Left renal pelvis (tissue), 4 donors: Measurements from ENCODE around the gene CNOT11. TPM values are rescaled to one million over a fixed set of nuclear protein-coding genes. Genes with fewer than 3 reads are reported as not detected.
"Not testable (repeated sequence)": the region's sequence is repeated elsewhere in the genome, so short reads cannot be mapped to it uniquely, and the experiment has no call there.

Experiments
- DNase-seq, 4 donors: peaks; one replicate each; pipeline ENCODE4 v3.0.0-alpha.2; 2013; ENCODE audit warnings: low read depth in 4 of 4, low spot score in 3 of 4
- polyA plus RNA-seq, 4 donors: library from polyadenylated mRNA; unstranded; fragments of 120-200 nt; gene quantifications; one replicate each; pipeline ENCODE4 v1.2.1, GENCODE V29; 2013; ENCODE audit not compliant: insufficient read length in 4 of 4

The CNOT11 gene
- polyA plus RNA-seq, 4 donors: 36.3 to 61.6 (median 57.6) TPM

DNA sequence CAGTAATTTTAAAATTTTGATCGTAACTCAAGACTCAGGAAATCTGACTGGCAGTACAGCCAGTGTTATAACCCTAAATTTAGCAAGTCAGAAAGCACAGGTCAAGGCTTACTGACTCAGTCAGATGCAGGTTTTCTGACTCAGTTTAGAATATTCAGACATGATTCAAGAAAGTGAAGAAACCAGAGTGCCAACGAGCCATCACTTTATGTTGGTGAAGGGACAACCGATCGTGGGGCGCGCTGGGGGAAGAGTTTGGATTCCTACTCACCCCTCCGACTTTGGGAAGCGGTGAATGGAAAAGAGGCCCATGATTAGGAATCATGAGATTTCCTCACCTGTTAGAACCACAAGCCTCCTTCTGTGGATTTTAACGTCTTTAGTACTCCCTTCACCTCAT lies 54.8 kb downstream of the CNOT11 start:
- DNase-seq: no peak

DNA sequence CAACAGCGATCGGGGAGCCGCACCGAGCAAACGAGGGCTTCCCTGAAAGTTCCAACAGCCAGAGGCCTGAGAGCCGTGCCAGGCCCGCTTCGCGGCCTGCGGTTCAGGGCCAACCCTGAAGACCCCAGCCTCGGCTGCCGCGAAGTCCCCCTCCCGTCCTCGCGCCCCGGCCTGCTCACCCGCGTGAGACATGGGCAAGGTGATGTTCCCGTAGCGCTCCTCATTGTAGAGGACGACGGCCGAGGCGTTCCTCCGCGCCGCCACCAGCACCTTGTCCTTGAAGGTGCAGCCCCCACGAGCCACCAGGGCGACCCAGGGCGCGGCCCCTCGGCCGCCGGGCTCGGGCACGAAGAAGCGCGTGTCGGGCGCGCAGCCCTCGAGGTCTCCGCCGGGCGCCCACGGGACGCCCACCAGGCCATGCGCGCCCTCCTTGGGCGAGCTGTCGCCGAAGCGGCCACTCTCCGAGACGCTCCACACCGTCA lies 55.3 kb downstream of the CNOT11 start:
- DNase-seq: no peak

DNA sequence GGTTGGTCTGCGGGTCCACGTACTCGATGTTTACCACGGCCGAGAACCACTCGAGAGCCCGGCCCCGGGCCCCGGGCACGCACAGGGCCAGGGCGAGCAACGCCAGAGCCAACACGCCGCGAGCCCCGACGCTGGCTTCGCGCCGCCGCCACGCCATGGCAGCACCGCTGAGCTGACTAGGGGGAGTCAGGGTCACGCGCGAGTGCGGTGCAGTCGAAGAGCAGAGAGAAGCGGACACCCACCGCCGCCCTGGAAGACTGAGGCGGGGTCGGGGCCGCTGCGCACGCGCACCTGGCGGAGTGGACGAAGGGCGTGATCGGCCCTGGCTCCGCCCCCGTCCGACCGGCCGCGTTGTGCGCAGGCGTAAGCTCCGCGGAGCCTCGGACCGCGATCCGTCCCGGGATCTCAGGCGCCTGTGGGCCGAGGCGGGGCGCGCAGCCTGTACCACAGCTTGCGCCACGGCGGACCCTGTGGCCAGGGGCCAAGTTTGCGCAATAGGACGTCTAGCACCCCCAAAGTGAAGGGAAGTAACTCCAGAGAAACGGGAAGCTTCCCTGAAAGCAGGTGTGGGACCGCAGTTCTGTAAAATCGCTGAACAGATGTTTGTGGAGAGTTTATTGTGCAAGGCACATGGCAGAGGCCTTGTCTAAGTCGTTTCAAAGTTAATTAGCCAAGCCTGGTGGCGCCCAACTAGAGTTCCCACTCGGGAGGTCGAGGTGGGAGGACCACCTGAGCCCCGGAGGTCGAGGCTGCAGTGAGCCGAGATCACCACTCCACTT lies 55.9 kb downstream of the CNOT11 start, which contains the start of gene RNF149:
TSS of gene RNF149 (minus strand) at position 270 of the 779 bp plus-strand sequence. CDS start at position 157, 113 bp downstream.
- DNase-seq: peak; percentile 81 to 86 (median 84)

- no peak for DNase-seq
These were observed 57.6 kb downstream of the CNOT11 start for GRCh38 chr2:101310090-101310833.

- DNase-seq: no peak
These were observed 58.4 kb downstream of the CNOT11 start for GRCh38 chr2:101310834-101311695.

- no peak for DNase-seq
These were observed 59.0 kb downstream of the CNOT11 start for GRCh38 chr2:101311696-101312017.

- DNase-seq: not testable (repeated sequence)
These were observed 63.9 kb downstream of the CNOT11 start for GRCh38 chr2:101316568-101316967.

Other genes starting within 250 kb of the CNOT11 start
- gene TBC1D8, start 101.5 kb upstream of the CNOT11 start, polyA plus RNA-seq: 10 to 100 TPM; 21.2 to 44.2 (median 30.7) TPM
- 10 to 100 TPM; 37.0 to 64.6 (median 43.7) TPM for gene RNF149, start 55.8 kb downstream of the CNOT11 start, polyA plus RNA-seq
- under 1 TPM; 0.49 to 0.93 (median 0.67) TPM for gene CREG2, start 134.6 kb downstream of the CNOT11 start, polyA plus RNA-seq
- gene RFX8, start 222.2 kb downstream of the CNOT11 start, polyA plus RNA-seq: 1 to 10 TPM in 2 of 4 donors, under 1 TPM in 2; 0.67 to 1.5 (median 0.98) TPM